ES-I3 (cell line): ENCODE measurements around the gene HOXB3.
"Not testable (repeated sequence)": the region's sequence is repeated elsewhere in the genome, so short reads cannot be mapped to it uniquely, and the experiment has no call there.

Experiments
- H3K36me3 ChIP-seq: 2 replicates; pipeline ENCODE4 v1.6.1; 2013; ENCODE audit warnings: mild to moderate bottlenecking, low read length, control low read depth, moderate library complexity; ENCODE audit not compliant: insufficient read depth
- H3K4me1 ChIP-seq: 2 replicates; pipeline ENCODE4 v1.6.1; 2013; ENCODE audit warnings: mild to moderate bottlenecking, control low read depth, low read length; ENCODE audit not compliant: insufficient read depth
- H3K9ac ChIP-seq: 2 replicates; pipeline ENCODE4 v1.6.1; 2013; ENCODE audit warnings: low read depth, mild to moderate bottlenecking, low read length, moderate library complexity
- H3K9me3 ChIP-seq: 2 replicates; pipeline ENCODE4 v1.6.1; 2013; ENCODE audit warnings: mild to moderate bottlenecking, low read length, moderate library complexity; ENCODE audit not compliant: control insufficient read depth, insufficient read depth

HOXB3 gene

DNA sequence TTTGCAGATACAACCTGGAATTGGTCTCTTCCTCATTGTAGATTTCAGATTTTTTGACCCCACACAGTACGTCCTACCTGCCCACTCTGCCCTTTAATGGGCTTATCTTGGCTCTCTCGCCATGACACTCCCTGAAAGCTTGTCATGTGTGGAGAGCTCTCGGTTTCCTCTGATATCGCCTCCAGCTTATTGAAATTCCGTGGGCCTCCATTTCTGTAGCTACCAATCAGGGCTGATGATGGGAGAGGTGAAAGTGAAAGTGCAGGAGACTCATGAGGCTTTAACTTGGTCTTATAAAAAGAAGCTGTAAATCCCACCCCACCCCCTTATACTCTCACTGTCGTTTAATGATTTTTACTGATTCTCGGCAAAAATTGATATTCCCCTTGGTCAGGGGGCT lies 76.9 kb downstream of the HOXB3 start:
- Histone ChIP-seq H3K36me3 (no peaks in the 10 kb centered on the region), H3K9me3 (no peaks in the 10 kb centered on the region), H3K9ac (no peak overlapping the region), H3K4me1 (peaks cover 23% of the 10 kb centered on the region)

DNA sequence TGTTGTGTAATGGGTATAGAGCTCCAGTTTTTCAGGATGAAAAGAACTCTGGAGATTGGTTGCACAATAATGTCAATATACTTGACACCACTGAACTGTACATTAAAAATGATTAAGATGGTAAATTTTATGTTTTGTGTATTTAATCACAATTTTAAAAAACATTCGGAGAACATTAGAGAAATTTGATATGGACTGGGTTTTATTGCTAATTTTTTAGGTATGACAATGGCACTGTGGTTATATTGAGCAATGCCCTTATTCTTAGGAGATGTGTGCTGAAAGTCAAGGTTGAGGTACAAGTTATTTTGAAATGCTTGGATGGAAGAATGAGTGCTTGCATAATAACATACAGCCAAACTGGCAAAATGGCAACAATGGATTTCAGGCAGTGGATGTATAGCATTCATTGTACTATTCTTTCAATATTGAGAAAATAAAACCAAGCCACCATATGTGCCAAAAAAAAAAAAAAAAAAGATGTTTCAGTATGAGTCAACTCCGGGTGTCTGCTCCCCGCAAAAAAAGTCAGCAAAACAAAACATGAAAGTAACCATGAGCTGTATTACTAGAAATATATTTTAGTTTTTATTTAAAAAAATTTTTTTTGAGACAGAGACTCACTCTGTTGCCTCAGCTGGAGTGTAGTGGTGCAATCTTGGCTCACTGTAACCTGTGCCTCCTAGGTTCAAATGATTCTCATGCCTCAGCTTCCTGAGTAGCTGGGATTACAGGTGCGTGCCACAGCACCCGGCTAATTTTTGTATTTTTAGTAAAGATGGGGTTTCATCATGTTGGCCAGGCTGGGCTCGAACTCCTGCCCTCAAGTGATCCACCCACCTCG lies 79.1 kb downstream of the HOXB3 start:
- Histone ChIP-seq H3K9me3 (no peaks in the 10 kb centered on the region), H3K4me1 (peaks cover 18% of the 10 kb centered on the region), H3K36me3 (no peaks in the 10 kb centered on the region), H3K9ac (no peak overlapping the region)

- peaks cover 22% of the 10 kb centered on the region for H3K4me1 ChIP-seq
- H3K36me3 ChIP-seq: no peaks in the 10 kb centered on the region
- no peak overlapping the region for H3K9ac ChIP-seq
- no peaks in the 10 kb centered on the region for H3K9me3 ChIP-seq
These were observed 79.7 kb downstream of the HOXB3 start for GRCh38 chr17:48510381-48510760.

GRCh38 chr17:48509708-48510107 lies 80.3 kb downstream of the HOXB3 start:
- H3K9me3 ChIP-seq, H3K36me3 ChIP-seq, H3K9ac ChIP-seq: not testable (repeated sequence)
- peaks cover 18% of the 10 kb centered on the region for H3K4me1 ChIP-seq

DNA sequence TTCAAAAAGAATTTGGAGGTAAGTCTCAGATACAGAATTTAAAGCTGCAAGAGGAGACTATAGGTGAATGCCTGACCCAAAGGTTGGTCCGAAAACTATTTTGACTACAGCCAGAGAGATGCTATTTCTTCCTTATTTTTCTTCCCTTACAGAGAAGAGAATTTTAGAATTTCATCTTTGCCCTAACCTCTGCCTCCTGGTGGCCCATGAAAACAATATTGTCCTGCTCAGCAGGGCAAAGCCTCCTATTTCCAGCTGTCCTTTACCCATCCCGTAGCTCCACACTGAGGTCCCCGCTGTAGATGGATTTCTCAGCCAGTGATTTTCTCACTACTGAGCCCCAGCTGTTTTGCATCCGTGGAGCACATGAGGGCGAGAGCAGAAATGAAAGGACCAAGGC lies 83.8 kb downstream of the HOXB3 start:
- H3K9ac ChIP-seq: no peak overlapping the region
- H3K4me1 ChIP-seq: peaks cover 18% of the 10 kb centered on the region
- H3K36me3 ChIP-seq: no peaks in the 10 kb centered on the region
- H3K9me3 ChIP-seq: no peaks in the 10 kb centered on the region

DNA sequence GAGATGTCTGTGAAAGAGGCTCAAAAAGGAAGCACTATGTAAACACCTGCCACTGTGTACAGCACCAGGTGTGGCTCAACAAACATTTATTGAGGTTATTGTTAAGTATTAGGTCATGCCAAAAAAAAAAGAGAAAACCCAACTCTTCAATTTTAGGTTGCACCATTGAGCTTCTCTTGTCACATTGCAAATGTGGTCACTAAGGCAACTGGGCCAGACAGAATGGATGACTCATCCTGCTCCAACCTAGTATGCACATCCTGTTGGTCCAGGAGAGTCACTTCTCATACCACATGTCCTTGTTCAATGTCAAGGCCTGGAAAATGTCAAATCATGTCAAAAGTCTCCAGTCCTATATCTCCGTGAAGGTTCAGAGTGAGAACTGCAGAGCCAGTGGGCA lies 84.3 kb downstream of the HOXB3 start:
- H3K36me3 ChIP-seq: no peaks in the 10 kb centered on the region
- H3K4me1 ChIP-seq: peaks cover 18% of the 10 kb centered on the region
- H3K9ac ChIP-seq: no peak overlapping the region
- no peaks in the 10 kb centered on the region for H3K9me3 ChIP-seq

DNA sequence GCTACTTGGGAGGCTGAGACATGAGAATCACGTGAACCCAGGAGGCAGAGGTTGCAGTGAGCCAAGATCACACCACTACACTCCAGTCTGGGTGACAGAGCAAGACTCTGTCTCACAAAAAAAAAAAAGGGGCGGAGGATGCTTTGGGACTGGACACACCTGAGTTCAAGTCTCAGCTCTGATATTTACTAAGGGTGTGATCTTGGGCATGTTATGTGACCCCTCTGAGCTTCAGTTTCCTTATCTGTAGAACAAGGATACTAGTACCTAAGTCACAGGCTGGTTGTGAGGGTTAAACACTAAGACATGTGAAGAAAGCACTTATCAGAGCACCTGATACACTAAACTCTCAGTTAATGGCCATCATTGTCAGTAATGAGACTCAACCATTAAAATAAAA lies 85.1 kb downstream of the HOXB3 start:
- no peaks in the 10 kb centered on the region for H3K9me3 ChIP-seq
- peaks cover 18% of the 10 kb centered on the region for H3K4me1 ChIP-seq
- H3K9ac ChIP-seq: no peak overlapping the region
- no peaks in the 10 kb centered on the region for H3K36me3 ChIP-seq

GRCh38 chr17:48503747-48504146 lies 86.3 kb downstream of the HOXB3 start:
- no peak overlapping the region for H3K9ac ChIP-seq
- H3K9me3 ChIP-seq: no peaks in the 10 kb centered on the region
- peaks cover 18% of the 10 kb centered on the region for H3K4me1 ChIP-seq
- no peaks in the 10 kb centered on the region for H3K36me3 ChIP-seq

GRCh38 chr17:48502901-48503300 lies 87.1 kb downstream of the HOXB3 start:
- Histone ChIP-seq H3K9ac (no peak overlapping the region), H3K36me3 (no peaks in the 10 kb centered on the region), H3K4me1 (peaks cover 23% of the 10 kb centered on the region), H3K9me3 (no peaks in the 10 kb centered on the region)

- Histone ChIP-seq H3K4me1 (peaks cover 25% of the 10 kb centered on the region), H3K36me3 (no peaks in the 10 kb centered on the region), H3K9ac (no peak overlapping the region), H3K9me3 (no peaks in the 10 kb centered on the region)
These were observed 87.7 kb downstream of the HOXB3 start for GRCh38 chr17:48502312-48502711.

DNA sequence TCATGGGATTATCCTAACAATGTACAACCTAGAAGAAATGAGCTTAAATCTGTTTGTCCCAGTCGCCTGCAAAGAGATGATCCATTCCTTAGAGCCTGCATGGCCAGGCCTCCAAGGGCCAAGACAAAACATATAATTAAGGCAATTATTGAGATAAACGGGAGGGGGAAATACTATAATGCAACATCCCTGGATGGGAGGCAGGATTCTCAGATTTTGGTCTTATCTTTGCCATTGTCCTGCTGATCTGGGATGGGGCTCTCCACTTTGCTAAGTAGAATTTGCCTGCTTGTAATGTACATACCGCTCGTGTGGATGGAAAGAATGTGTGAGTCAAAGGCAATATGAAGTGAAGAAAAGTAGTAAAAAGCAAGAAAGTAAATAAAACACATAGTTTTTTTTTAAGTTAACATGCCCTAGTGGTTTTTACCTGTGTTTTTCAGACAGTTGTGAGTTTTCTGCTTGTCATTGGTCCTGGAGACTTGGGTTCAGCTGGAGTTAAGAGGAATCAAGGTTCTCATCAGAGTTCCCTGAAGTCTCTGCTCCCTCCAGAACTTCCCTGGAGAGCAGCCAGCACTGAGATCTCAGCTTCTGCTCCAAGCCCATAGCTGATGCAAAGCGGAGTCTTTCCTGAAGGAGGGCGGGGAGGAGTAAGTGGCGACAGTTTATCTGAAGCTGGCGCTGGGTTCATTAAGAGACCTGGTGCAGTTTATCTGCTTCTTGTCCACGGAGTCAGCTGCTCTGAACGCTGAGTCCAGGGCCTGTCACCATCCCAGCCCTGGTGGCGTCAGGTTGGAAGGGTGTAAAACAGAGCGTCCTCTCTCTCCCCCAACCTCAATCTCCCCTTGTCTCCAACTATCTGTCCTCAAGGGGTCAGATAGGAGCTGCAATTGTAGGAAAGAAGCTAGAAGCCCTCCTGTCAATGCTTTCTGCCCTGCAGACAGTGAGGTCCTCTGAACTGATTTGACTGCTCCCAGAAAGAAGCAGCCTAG lies 89.3 kb downstream of the HOXB3 start:
- Histone ChIP-seq H3K9me3 (no peaks in the 10 kb centered on the region), H3K36me3 (no peaks in the 10 kb centered on the region), H3K9ac (no peak overlapping the region), H3K4me1 (peaks cover 23% of the 10 kb centered on the region; the same call in 1 of the 2 replicates)

DNA sequence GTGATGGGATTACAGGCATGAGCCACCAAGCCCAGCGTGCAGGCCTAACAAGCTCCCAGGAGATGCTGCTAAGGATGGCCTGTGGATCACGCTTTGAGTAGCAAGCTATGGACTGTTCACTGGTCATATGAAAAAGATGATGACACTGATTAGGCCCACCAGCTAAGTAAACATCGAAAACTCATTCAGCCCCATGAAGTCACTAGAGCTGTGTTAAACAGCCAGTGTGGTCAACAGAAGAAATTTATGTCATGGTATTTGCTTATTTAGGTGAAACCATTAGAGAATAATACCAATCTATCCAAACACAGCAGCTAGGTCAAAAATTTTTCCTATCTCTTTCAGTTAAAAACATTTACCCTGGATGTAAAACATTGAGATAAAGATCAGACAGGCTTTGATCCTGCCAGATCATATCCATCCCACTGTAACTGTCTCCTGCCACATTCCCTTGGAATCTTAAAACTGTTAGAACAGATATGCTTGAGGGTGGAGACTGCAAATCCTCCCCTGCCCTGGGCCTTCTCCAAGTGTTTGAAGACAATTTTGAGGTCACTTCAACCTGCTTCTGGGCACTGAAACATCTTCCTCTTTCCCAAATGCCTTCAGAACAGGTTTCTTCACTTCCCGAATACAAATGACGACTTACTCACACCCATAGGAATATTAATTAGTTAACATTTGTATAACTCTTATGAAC lies 90.2 kb downstream of the HOXB3 start:
- Histone ChIP-seq H3K9ac (no peak overlapping the region), H3K9me3 (no peaks in the 10 kb centered on the region), H3K36me3 (no peaks in the 10 kb centered on the region)

GRCh38 chr17:48499248-48499647 lies 90.8 kb downstream of the HOXB3 start:
- Histone ChIP-seq H3K9ac (no peak overlapping the region), H3K9me3 (no peaks in the 10 kb centered on the region), H3K36me3 (no peaks in the 10 kb centered on the region), H3K4me1 (peaks cover 15% of the 10 kb centered on the region; the same call in 1 of the 2 replicates)

More for the DNA sequence above, 90.2 kb downstream of the HOXB3 start:
- peaks cover 19% of the 10 kb centered on the region; the same call in 1 of the 2 replicates for H3K4me1 ChIP-seq
